PC-9 (cell line): ENCODE measurements around the gene DLGAP4. TPM values are rescaled to one million over a fixed set of nuclear protein-coding genes. Genes with fewer than 3 reads are reported as not detected.

ENCODE experiments used
- BruUV-seq: library from RNA; stranded (reverse); fragments of 400-500 nt; replicated peaks from 2 replicates; lab custom pipeline; 2021; lab: Mats Ljungman, UMichigan
- CTCF ChIA-PET: fragments of 300-600 bp; sonication (Branson Sonifier 250); formaldehyde crosslinking; loops from one replicate; lab custom pipeline; 2022; ENCODE audit warnings: antibody characterized with exemption; lab: Charles Lee
- POLR2A ChIA-PET: fragments of 300-600 bp; sonication (Branson Sonifier 250); formaldehyde crosslinking; loops from one replicate; lab custom pipeline; 2022; ENCODE audit warnings: antibody characterized with exemption; ENCODE audit not compliant: unreplicated experiment; lab: Charles Lee
- DNase-seq, 2 experiments: peaks; one replicate each; pipeline versions ENCODE4 v3.0.0 to v3.0.0-alpha.2; 2015 to 2022; ENCODE audit warnings: mixed read lengths in 1 of 2
- H2AFZ ChIP-seq: fragments of 200-600 bp; sonication (generic); 2 replicates; pipeline ENCODE4 v1.8.1; 2017; ENCODE audit warnings: antibody characterized with exemption
- H3F3A ChIP-seq: fragments of 200-600 bp; sonication (generic); 2 replicates; pipeline ENCODE4 v1.8.1; 2017; ENCODE audit warnings: antibody characterized with exemption, mild to moderate bottlenecking, low read depth; ENCODE audit not compliant: insufficient read depth
- H3K27ac ChIP-seq: fragments of 200-600 bp; sonication (generic); 2 replicates; pipeline ENCODE4 v1.6.1; 2016; ENCODE audit warnings: mixed run types
- H3K27me3 ChIP-seq: fragments of 200-600 bp; sonication (generic); 2 replicates; pipeline ENCODE4 v1.6.1; 2016; ENCODE audit warnings: low read depth, mixed run types; ENCODE audit not compliant: insufficient read depth
- H3K36me3 ChIP-seq: fragments of 200-600 bp; sonication (generic); 2 replicates; pipeline ENCODE4 v1.6.1; 2016; ENCODE audit warnings: low read depth, mixed run types
- H3K4me1 ChIP-seq: fragments of 200-600 bp; sonication (generic); replicated peaks from 2 replicates; pipeline ENCODE4 v1.6.1; 2016; ENCODE audit warnings: mixed run types; ENCODE audit not compliant: insufficient read depth
- H3K4me2 ChIP-seq: fragments of 200-600 bp; sonication (generic); 2 replicates; pipeline ENCODE4 v1.6.1; 2017; ENCODE audit warnings: mixed run types
- H3K4me3 ChIP-seq: fragments of 200-600 bp; sonication (generic); 2 replicates; pipeline ENCODE4 v1.6.1; 2016; ENCODE audit warnings: mixed run types
- H3K79me2 ChIP-seq: fragments of 200-600 bp; sonication (generic); 2 replicates; pipeline ENCODE4 v1.6.1; 2017; ENCODE audit warnings: low read depth, mixed run types
- H3K9me2 ChIP-seq: fragments of 200-600 bp; sonication (generic); 2 replicates; pipeline ENCODE4 v1.8.1; 2017; ENCODE audit warnings: mild to moderate bottlenecking; ENCODE audit not compliant: insufficient read depth
- H3K9me3 ChIP-seq: fragments of 200-600 bp; sonication (generic); 2 replicates; pipeline ENCODE4 v1.8.1; 2016; ENCODE audit warnings: low read depth; ENCODE audit not compliant: insufficient read depth
- H4K20me1 ChIP-seq: fragments of 200-600 bp; sonication (generic); 2 replicates; pipeline ENCODE4 v1.8.1; 2017; ENCODE audit not compliant: insufficient read depth
- CTCF ChIP-seq: fragments of 200-600 bp; sonication (generic); conservative IDR thresholded peaks from 2 replicates; pipeline ENCODE4 v1.6.1; 2017; ENCODE audit warnings: mixed run types, antibody characterized with exemption, mild to moderate bottlenecking, moderate library complexity
- EZH2 ChIP-seq: fragments of 200-600 bp; sonication (generic); IDR thresholded peaks from 2 replicates; pipeline ENCODE4 v1.8.0; 2017; ENCODE audit warnings: antibody characterized with exemption, low read depth
- intact Hi-C: fragments of 100-400 bp; cut with micrococcal nuclease; formaldehyde crosslinking; loops from one replicate; pipeline ENCODE4 v1.10.0; 2022; ENCODE audit not compliant: unreplicated experiment
- total RNA-seq: library from RNA; stranded (reverse); gene quantifications from 2 replicates; pipeline ENCODE4 v1.2.3, GENCODE V29; 2021

The DLGAP4 gene
- total RNA-seq, 1 experiment from 2014 or later = 62.6 TPM

- no peaks in the 10 kb centered on the region for H3K9me2 ChIP-seq
- POLR2A ChIA-PET = no interaction called here
- intact Hi-C loops = loop anchor here (5.0 kb wide), 1 partner anchor 438 kb away; no protein-coding TSS in a partner anchor
- peaks cover 5% of the 10 kb centered on the region; the same call in 1 of the 2 replicates for H3F3A ChIP-seq
- CTCF ChIA-PET = interaction anchor here (0.5 kb wide), 1 partner anchor 1077 kb away, joined by 4 read pairs; no protein-coding TSS in a partner anchor
- no peak overlapping the region for H2AFZ ChIP-seq
- H3K9me3 ChIP-seq = no peaks in the 10 kb centered on the region
- H3K4me1 ChIP-seq = no peaks in the 10 kb centered on the region
- H3K4me3 ChIP-seq = no peak overlapping the region
- H4K20me1 ChIP-seq = no peaks in the 10 kb centered on the region
- no TSS peak for BruUV-seq
- TF ChIP-seq CTCF (no peak), EZH2 (no peak)
- no peaks in the 10 kb centered on the region for H3K79me2 ChIP-seq
- H3K27me3 ChIP-seq = no peaks in the 10 kb centered on the region
- no peak for DNase-seq
- H3K27ac ChIP-seq = no peak overlapping the region
- no peak overlapping the region for H3K4me2 ChIP-seq
- no peaks in the 10 kb centered on the region for H3K36me3 ChIP-seq
Observed at GRCh38 chr20:36435124-36435523, 129.0 kb downstream of the DLGAP4 start.

- CTCF ChIA-PET = no interaction called here
- intact Hi-C loops = loop anchor here (5.0 kb wide), 1 partner anchor 439 kb away; no protein-coding TSS in a partner anchor
- TF ChIP-seq CTCF (no peak), EZH2 (no peak)
- peak in 1 of 2 experiments; percentile 89 for DNase-seq
- Histone ChIP-seq H3K9me3 (no peaks in the 10 kb centered on the region), H4K20me1 (no peaks in the 10 kb centered on the region), H3K36me3 (no peaks in the 10 kb centered on the region), H3K4me3 (no peak overlapping the region), H3K27me3 (no peaks in the 10 kb centered on the region), H3K79me2 (no peaks in the 10 kb centered on the region), H3K9me2 (no peaks in the 10 kb centered on the region), H3K27ac (no peak overlapping the region), H2AFZ (no peak overlapping the region), H3K4me1 (no peaks in the 10 kb centered on the region), H3F3A (peaks cover 5% of the 10 kb centered on the region; the same call in 1 of the 2 replicates), H3K4me2 (no peak overlapping the region)
- BruUV-seq = no TSS peak
- POLR2A ChIA-PET = interaction anchor here (0.5 kb wide), 1 partner anchor 27 kb away, joined by 9 read pairs; no protein-coding TSS in a partner anchor
Observed at GRCh38 chr20:36435592-36436541, 129.7 kb downstream of the DLGAP4 start.

GRCh38 chr20:36439040-36439730 lies 133.0 kb downstream of the DLGAP4 start:
- Histone ChIP-seq H3K4me1 (no peaks in the 10 kb centered on the region), H3K4me3 (no peak overlapping the region), H3K9me3 (no peaks in the 10 kb centered on the region), H4K20me1 (no peaks in the 10 kb centered on the region), H3F3A (peaks cover 5% of the 10 kb centered on the region; the same call in 1 of the 2 replicates), H3K36me3 (no peaks in the 10 kb centered on the region), H3K4me2 (no peak overlapping the region), H3K9me2 (no peaks in the 10 kb centered on the region), H3K79me2 (no peaks in the 10 kb centered on the region), H3K27ac (no peak overlapping the region), H3K27me3 (no peaks in the 10 kb centered on the region), H2AFZ (no peak overlapping the region)
- BruUV-seq = no TSS peak
- no peak for TF ChIP-seq EZH2
- TF ChIP-seq CTCF = peak; percentile 95
- POLR2A ChIA-PET = interaction anchor here (0.6 to 0.7 kb wide), 2 partner anchors 250 to 347 kb away, joined by 4 to 6 read pairs; no protein-coding TSS in a partner anchor
- CTCF ChIA-PET = interaction anchor here (0.6 to 2.0 kb wide), 8 partner anchors 15 to 531 kb away, joined by 3 to 16 read pairs (median 8); no protein-coding TSS in a partner anchor
- intact Hi-C loops = loop anchor here (1.0 to 5.0 kb wide), 3 partner anchors 166 to 442 kb away; no protein-coding TSS in a partner anchor
- peak in 1 of 2 experiments; percentile 76 for DNase-seq
